GM18909 (cell line): ENCODE measurements around the gene RAI14.
"Not testable (repeated sequence)": the region's sequence is repeated elsewhere in the genome, so short reads cannot be mapped to it uniquely, and the experiment has no call there.

Source experiments
- ATAC-seq: cut with Tn5 transposase; IDR thresholded peaks from one replicate; pipeline ENCODE4 v1.9.1; 2021; ENCODE audit warnings: mild to moderate bottlenecking; ENCODE audit not compliant: unreplicated experiment, poor library complexity

The RAI14 gene

DNA sequence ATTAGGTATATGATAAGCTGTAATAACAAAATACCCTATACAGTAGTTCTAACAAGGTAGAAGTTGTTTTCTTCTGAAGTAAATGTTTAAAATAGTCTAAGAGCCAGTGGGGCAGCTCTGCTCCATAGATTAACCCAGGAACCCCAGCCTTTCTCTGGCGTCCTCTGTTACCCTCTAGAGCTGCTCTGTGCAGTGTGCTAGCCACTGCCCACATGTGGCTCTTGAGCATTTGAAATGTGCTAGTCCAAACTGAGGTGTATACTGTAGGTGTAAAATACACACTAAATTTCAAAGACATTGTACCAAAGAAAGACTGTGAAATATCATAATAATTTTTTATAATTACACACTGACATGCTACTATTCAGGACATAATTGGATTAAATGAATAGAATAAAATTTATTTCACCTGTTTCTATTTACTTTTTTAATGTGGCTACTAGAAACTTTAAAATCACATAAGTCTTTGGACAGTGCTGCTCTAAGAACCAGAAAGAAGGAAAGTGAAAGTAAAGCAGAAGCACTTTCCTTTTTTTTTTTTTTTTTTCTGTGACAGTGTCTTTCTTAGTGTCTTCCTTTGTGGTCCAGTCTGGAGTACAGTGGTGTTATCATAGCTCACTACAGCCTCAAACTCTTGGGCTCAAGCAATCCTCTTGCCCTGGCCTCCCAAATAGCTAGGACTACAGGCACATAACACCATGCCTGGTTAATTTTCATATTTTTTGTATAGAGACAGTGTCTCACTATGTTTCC, 39.3 kb downstream of the RAI14 start:
- no peak for ATAC-seq

DNA sequence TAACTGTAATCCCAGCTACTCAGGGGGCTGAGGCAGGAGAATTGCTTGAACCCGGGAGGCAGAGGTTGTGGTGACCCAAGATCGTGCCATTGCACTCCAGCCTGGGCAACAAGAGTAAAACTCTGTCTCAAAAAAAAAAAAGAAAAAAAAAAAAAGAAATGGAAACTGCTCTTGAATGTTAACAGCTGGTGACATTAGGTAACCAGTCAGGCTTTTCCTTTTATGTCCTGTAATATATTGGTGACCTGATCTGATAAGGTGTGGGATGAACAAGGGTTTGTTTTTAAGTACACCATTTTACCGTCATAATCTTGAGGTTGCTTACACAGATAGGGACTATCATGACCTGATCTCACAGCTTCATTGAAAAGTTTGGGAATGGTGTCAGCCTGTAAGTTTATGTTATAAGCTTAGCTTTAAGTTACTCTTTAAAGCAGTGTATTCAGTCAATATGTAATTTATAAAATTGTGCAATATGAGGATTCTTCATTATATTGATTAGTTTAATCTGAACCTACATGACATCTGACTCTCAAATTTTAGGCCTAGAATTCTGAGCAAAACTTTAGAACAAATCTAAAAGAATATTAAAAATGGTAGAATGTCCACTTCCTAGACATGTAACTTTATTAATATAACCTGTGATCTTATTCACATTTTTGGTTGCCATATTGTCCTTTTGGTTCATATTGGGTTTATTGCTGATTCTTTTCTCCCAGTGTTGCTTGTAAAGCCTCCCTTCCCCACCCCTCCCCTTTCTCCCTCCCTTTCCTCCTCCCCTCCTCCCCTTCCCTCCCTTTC, 41.4 kb downstream of the RAI14 start:
- ATAC-seq = no peak

DNA sequence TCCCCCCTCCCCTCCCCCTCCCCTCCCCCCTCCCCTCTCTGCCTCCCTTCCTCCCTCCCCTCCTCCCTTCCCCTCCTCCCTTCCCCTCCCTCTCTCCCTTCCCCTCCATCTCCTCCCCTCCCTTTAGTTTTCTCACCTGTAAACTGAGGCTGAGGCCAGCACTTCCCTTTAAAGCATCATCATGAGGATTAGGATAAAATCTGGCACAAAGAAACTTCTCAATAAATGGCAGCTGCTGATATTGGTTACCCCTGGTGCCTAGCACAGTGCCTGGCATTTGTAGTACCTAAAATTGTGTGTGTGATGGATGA, 41.9 kb downstream of the RAI14 start:
- no peak for ATAC-seq

DNA sequence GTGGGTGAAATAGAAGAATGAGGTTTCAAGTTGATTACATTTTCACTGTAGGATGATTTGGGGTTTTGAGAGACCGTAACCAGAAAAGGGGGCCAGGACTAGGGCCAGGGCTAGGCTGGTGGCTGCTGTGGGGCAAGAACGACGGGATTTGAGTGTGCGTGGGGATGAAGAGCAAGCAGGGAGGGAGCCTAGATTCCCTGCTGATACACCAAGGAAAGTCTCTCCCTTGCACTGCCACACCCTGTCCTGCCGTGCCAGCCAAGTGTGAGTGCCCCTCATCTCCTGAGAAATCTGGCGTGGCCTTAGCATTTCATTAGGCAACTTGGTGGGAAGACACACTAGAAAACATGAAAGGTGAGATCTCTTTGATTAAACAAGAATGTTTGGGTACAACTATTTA, 42.6 kb downstream of the RAI14 start:
- no peak for ATAC-seq

DNA sequence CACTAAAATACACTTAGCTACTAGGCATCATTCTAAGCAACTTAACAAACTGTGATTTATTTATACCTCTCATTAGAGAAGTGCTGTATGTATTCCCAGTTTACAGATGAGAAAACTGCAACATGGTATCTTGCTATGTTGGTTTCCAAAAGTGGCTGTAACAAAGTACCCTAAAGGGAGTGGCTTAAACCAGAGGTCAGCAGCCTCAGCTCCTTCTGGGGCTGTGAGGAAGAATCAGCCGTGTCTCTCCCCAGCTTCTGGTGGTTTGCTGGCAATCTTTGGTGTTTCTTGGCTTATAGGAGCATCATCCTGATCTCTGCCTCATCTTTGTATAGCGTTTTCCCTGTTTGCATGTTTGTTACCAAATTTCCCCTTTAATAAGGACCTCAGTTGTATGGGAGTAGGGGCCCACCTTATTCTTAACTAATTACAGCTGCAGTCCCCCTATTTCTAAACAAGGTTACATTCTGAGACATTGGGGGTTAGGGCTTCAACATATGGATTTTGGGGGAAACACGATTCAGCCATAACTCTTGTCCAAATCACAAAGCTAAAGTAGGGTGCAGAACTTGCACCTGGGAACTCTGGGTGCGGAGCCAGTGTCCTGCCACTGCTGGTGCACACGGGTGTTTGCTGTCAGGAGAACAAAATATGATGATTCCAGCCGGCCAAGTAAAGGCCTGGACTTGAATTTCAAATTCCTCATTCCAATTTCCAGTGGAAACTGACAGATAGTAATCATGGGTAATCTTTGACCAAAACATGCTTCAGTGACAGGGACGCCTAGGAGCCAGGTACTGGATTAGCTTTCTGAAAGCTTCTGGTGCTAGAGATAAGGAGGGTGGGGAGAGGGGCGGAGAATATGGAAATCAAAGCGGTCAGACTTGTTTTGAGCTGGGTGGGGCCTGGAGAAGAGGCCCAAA, 43.3 kb downstream of the RAI14 start:
- no peak for ATAC-seq

DNA sequence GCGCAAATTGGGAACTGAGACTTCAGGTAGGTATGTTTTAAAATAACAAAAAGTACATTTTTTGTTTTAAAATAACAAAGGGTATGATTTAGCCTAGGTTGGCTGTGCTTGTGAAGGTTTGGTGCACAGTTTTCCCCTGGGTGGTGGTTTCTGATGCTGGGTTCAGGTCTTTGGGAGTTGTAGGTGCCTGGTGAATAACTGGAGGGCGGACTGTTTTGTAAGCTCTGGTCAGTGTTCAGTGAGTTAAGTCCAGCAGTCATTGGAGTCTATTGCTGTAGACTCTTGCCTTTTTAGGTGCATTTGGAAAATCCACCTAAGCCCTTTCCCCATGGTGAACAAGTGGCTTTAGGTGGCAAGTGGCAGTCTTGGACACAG, 43.9 kb downstream of the RAI14 start:
- no peak for ATAC-seq

DNA sequence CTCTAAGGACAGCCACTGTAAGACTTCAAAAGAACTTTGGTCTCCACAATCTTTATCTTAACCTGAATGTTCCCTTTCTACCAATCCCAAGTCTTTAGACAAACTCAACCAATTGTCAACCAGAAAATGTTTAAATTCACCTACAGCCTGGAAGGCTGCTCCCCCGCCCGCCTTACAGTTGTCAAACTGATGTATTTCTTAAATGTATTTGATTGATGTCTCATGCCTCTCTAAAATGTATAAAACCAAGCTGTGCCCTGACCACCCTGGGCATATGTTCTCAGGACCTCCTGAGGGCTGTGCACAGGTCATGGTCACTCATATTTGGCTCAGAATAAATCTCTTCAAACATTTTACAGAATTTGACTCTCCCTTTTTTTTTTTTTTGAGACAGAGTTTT, 45.3 kb downstream of the RAI14 start:
- not testable (repeated sequence) for ATAC-seq

DNA sequence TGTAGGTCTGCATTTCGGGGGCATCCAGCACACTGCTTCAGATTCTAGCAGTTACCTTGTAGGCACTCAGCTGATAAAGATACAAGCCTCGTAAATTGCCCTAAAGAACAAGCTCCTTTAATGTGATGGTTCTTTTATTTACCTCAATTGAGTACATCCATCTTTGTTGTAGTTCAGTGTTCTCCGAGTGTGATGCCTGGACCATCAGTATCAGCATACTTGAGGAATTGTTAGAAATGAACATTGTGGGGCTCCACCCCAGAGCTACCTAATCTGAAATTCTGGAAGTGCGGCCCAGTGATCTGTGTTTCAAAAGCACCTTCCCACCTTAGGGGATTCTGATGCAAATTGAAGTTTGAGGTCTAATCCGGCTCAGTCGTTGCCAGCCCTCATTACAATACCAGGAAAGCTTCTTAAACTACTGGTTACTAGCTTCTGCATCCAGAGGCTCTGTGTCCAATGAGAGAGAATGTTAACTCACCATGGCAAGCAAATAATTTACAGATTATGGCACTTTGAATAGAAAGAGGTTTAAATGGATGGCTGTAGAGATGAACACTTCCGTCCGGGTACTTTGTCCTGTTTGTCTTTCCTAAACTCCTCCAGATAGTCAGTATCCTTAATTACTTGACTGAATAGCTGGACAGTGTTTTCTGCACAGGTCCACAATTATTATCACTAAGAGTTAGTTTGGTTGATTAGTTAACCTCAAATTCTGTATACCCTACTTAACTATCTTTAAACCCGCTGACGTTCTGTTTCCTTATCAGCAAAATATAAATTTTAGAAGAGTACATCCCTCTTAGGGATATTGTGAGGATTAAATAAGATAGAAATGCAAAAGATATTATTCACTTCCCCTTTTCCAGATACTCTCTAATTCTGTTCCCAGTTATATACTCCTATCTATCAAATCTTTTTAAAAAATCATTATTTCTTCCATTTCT, 47.9 kb downstream of the RAI14 start:
- ATAC-seq = no peak

DNA sequence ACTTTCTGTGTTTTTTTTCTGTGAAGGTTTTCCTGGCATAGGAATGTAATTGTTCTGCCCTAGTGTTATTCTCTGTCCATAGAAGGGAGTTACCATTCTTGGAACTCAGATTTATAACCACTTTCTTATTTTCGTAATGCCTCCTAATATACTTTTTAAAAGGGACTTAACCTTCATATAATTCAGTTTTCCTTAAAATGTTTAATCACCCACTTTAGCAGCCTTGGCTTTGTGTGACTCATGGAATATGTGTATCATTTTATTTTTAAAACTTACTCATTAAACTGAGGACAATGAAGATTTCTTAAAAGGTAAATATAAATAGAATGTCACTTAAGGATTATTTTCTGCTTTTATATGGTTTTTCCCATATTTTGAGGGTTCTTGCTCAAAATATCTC, 50.0 kb downstream of the RAI14 start:
- no peak for ATAC-seq

DNA sequence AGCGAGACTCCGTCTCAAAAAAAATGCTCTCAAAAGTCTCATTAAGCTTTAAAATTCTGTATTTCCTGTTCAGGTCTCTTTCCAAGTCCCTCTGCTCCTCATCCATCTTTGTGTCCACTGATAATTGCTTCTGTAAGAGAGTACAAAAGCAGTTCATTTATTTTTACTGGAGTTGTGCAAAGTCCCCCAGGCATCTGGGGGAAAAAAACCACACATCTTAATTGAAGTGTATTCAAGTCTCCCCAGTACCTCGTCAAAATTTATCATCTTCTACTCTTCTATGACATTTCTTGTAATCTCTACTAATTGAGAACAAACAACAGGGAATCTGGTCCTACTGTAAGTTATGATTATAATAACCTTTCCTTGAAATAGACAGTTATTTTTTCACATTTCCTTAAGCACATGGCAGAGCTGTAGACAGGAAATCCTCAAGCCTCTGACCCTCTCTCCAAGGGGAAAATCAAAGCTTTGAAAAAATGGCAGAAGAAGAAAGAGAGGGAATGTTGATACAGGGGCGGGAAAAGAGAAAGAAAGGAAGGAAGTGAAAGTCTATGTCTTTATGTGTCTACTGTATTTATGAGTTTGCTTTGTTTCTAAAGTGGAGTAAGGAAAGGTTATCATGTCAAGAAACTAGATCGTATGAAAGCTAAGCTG, 51.5 kb downstream of the RAI14 start:
- ATAC-seq = no peak

DNA sequence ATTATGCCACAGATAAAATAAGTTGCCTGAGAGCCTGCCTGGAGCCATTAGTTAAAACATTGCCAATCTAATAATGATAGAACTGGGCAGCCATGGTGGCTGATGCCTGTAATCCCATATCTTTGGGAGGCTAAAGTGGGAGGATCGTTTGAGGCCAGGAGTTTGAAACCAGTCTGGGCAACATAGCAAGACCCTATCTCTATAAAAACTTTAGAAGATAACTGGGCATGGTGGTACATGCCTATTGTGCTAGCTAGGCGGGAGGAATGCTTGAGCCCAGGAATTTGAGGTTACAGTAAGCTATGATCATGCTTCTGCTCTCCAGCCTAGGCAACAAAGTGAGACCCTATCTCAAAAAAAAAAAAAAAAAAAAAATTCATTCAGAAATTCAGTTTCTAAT, 52.6 kb downstream of the RAI14 start:
- ATAC-seq = no peak

DNA sequence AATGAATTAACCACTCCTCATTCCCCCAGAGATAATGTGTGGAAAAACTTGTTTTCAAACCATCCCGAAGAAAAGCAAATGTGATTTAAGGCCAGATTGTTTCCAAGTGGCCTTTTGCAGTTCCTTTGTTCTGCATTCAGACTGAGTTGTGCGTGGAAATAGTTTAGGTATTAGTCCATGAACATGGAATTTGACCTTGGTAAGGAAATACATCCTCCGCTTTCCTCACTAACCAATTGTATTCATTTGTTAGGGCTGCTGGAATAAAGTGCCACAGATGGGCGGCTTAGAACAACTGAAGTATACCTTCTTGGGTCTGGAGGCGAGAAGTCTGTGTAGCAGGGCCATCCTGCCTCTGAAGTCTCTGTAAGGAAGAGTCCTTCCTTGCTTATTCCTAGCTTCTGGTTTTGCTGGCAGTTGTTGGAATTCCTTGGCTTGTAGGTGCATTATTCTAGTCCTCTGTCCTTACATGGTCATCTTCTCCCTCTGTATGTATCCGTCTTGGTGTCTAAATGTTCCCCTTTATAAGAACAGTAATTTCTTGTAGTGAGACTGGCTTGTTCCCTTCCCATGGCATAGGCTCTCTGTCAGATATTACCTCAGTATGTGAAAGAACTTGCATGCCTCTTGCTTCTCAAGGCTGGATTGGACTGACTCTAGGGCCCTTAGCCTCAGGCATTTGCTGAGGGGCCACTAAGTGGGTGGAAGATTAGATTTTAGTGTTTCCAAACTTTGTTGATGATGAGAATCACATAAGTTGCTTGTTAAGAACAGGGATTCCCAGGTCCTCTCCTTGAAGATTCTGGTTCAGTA, 53.9 kb downstream of the RAI14 start:
- no peak for ATAC-seq

DNA sequence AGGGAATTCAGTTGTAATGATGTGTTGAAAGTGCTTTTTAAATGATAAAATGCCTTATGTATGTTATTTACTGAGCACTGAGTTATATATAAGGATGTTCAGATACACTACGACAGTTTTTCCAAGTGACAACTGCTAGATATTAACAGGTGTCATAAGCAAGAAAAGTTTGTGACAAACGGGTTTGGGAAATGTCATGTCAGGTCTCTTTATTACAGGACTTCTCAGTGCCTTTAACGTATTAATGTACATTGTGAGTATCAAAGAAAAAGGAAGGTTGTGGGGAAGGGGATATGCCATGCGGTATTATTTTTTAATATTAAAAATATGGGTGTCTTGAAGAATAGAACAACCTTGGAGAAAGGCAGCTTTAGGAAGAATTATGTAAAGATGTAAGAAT, 56.4 kb downstream of the RAI14 start:
- ATAC-seq = no peak

DNA sequence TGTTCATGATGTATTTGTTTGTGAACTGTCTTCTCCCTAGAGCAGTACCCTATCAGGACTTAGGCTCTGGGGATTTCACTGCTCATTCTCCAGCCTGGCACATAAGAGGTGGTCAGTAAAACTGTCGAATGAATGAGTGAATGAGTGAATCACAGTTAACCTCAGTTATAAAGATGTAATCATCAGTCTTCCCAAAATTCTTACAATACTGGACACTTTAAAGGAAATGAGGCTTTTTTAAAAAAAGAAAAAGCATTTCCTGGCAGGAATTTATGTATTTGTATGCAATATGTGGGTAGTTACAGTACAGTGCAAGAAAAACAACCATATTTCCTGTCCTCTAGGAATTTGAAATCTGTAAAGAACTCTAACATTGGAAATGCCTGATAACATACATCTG, 59.6 kb downstream of the RAI14 start:
- no peak for ATAC-seq

DNA sequence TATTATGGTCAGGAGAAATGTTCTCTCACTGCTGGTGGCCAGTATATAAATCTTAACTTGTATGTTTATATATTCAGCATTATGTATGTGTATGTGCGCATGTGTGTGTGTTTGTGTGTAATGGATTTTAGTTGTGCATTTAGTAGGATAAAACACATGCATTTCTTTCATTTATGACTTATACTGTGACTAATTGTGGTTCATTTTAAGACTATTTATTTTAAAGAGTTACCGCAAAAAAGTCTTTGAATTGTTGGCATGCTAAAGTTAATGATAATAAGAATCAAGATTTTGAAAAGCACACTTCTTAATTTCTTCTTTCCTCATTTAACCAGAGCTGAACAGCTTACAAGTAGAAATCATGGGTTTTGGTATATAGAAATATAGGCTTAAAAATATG, 60.9 kb downstream of the RAI14 start:
- no peak for ATAC-seq

DNA sequence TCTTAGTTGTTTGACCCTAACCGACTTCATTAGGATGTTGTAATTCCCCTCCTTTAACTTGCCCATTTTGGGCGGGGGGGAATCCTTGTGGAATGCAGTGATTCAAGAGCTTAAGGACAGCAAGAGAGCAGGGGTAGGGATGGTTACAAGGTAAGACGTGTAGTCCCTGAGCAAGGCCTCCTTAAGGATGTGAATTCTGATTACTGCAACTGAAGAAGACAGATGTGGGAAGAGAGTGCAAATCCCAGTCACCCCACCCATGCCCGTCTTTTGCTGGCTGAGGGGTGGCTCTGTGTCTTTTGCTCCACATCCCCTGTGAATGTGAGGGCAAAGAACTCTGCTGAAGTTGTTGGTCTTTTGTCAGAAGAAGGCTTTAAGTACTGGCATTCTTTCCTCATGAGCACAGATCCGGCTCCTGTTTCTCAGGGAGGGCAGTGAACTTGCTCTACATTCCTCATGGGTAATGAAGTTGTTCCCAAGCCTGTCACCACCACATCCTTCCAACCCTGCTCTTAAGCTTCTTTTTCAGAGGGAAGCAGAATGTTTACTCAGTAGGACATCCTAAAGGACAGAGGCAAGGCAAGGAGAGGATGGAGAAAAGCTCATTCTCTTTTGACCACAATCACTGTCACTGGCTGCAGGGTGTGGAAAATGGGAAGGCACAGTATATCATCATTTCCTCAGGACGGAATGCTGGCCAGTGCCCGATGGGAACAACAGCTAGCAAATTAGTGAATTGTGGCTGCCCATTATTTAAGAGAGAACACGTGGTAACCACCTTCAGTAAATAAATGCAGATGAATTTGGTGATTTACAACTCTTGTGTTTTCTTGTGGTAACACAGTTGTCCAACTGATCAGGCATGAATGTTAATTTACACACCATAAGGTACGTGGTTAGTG, 61.5 kb downstream of the RAI14 start:
- no peak for ATAC-seq

DNA sequence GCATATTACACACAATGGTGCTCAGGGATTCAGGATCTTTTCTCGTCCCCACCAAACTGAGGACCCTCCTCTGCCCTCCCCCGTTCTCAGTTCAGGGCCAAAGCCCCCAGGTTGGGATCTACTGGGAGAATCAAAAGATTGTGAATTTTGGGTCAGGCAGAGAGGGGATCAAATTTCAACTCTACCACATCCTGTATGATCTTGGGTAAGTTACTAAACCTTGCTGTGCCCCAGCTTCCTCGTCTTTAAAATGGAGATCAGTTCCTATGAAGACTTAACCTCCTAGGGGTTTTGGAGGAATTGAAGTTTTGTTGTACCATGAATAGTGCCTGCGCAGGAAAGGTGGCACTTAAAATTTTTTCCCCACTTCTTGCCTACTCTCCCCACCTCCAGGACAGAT, 62.4 kb downstream of the RAI14 start:
- ATAC-seq = no peak

DNA sequence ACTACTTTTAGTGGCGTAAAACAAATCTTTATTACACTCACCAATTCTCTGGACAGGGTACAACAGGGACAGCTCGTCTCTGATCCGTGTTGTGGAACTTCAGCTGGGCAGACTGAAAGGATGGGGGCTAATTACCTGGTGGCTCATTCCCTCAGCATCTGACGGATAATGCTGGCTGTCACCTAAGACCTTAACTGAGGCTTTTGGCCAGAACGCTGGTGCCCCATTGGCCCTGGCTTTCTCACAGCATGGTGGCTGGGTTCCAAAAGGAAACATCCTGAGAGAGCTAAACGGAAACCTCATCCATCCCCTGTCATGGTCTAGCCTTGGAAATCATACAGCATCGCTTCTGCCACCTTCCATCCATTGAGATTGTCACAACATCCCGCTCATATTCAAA, 62.9 kb downstream of the RAI14 start:
- no peak for ATAC-seq
